ENCODE measurements around the gene SUPT3H. TPM values are rescaled to one million over a fixed set of nuclear protein-coding genes. Genes with fewer than 3 reads are reported as not detected.

Gene SUPT3H
- polyA plus RNA-seq, 3 donors, result 2.4 to 3.5 (median 2.5) TPM

DNA sequence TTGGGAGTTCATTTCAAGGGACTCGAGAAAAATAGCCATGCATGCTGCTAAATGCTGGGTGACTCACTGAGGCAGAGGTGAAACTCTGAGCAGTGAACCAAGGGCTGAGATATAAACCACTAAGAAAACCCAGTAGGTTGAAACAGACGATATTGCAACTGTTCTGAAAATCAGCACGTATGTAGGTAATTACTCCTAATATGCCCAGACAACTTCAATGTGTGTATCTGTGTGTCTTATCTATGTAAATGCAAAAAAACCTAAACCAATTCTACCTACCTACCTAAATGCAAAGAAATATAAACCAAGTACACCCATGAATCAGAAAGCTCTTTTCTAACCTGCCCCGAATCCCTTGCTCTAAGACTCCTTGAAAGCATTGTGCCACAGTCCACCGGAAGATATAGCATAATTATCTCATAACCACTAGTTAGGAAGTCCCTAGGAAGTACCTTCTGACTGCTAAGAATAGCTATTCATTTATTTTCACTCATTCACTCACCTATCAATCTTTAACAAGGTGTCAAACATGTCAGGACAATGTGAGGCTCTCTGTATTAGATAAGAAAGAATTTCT lies 508.3 kb downstream of the SUPT3H start:
- Mint-ChIP-seq H3K4me3 (no peak overlapping the region), H3K27ac (no peak overlapping the region), H3K4me1 (peaks cover 2% of the 10 kb centered on the region), H3K9me3 (peaks cover 11 to 24% (median 18%) of the 10 kb centered on the region in 7 donors), H3K27me3 (ENCODE audit: low read depth in 3 of 3) (no peaks in the 10 kb centered on the region), H3K36me3 (peaks cover 2 to 6% of the 10 kb centered on the region in 2 donors)
- Histone ChIP-seq H3K4me3 (replicated peaks in 1 of 3; ENCODE audit: low read depth in 2 of 3, low read length in 3 of 3) (no peak overlapping the region), H3K9me3 (replicated peaks in 1 of 2; ENCODE audit: control insufficient read depth in 1 of 2, insufficient read depth in 1 of 2, low read length in 2 of 2) (peaks cover 7 to 8% of the 10 kb centered on the region in 2 donors), H3K79me2 (ENCODE audit: insufficient read depth, low read length) (no peaks in the 10 kb centered on the region), H3K4me1 (ENCODE audit: control insufficient read depth in 1 of 2, insufficient read depth in 2 of 2, low read length in 2 of 2) (no peaks in the 10 kb centered on the region), H3K27me3 (ENCODE audit: control insufficient read depth in 2 of 2, insufficient read depth in 2 of 2, low read length in 2 of 2) (no peaks in the 10 kb centered on the region), H3K36me3 (replicated peaks in 1 of 2; ENCODE audit: control insufficient read depth in 1 of 2, insufficient read depth in 2 of 2, low read length in 2 of 2) (no peaks in the 10 kb centered on the region), H2AFZ (ENCODE audit: insufficient read depth, low read depth, low read length, poor library complexity, severe bottlenecking) (no peak overlapping the region), H4K20me1 (ENCODE audit: insufficient read depth, low read length) (no peaks in the 10 kb centered on the region), H3K4me2 (replicated peaks; ENCODE audit: extremely low read depth, low read length, poor library complexity, severe bottlenecking) (no peak overlapping the region), H3K9ac (ENCODE audit: insufficient read depth, low read length, poor library complexity, severe bottlenecking) (no peak overlapping the region), H3K27ac (ENCODE audit: low read depth in 1 of 2, low read length in 2 of 2) (no peak overlapping the region)
- no peak for DNase-seq
- TF ChIP-seq, protein P1, sequence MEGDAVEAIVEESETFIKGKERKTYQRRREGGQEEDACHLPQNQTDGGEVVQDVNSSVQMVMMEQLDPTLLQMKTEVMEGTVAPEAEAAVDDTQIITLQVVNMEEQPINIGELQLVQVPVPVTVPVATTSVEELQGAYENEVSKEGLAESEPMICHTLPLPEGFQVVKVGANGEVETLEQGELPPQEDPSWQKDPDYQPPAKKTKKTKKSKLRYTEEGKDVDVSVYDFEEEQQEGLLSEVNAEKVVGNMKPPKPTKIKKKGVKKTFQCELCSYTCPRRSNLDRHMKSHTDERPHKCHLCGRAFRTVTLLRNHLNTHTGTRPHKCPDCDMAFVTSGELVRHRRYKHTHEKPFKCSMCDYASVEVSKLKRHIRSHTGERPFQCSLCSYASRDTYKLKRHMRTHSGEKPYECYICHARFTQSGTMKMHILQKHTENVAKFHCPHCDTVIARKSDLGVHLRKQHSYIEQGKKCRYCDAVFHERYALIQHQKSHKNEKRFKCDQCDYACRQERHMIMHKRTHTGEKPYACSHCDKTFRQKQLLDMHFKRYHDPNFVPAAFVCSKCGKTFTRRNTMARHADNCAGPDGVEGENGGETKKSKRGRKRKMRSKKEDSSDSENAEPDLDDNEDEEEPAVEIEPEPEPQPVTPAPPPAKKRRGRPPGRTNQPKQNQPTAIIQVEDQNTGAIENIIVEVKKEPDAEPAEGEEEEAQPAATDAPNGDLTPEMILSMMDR (IDR thresholded peaks at IDR 0.05), result no peak
- intact Hi-C loops (cut with micrococcal nuclease), result no loop called here
- 100% methylated on average over 2 of the region's 5 CpGs for WGBS (ENCODE audit: insufficient coverage)

DNA sequence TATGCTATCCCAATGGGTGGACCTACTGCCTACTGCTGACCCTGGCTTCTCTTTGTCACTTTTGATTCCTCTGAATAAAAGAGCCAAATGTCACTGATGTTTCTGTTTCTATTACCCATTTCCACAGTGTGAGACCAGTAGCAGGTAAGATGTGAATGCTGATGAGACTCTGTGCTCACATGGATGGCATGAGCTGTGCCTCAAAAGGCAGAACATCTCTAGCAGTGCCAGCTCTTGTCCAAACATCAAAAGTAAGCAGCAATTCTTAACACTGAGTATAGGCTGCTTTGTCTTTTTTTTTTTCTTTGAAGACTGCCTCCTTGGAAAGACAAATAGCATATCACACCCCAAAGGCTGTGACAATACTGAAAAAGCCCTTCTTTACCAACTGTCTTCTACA lies 508.8 kb downstream of the SUPT3H start:
- no peaks in the 10 kb centered on the region for H4K20me1 ChIP-seq (ENCODE audit: insufficient read depth, low read length)
- H3K27ac Mint-ChIP-seq, result no peak overlapping the region
- no peak overlapping the region for H3K4me3 Mint-ChIP-seq
- no peaks in the 10 kb centered on the region for H3K36me3 ChIP-seq (replicated peaks in 1 of 2; ENCODE audit: control insufficient read depth in 1 of 2, insufficient read depth in 2 of 2, low read length in 2 of 2)
- no peaks in the 10 kb centered on the region for H3K79me2 ChIP-seq (ENCODE audit: insufficient read depth, low read length)
- peaks cover 2% of the 10 kb centered on the region for H3K4me1 Mint-ChIP-seq
- H3K27me3 Mint-ChIP-seq (ENCODE audit: low read depth in 3 of 3), result no peaks in the 10 kb centered on the region
- no peak for DNase-seq
- intact Hi-C loops (cut with micrococcal nuclease), result no loop called here
- no peak overlapping the region for H3K4me2 ChIP-seq (replicated peaks; ENCODE audit: extremely low read depth, low read length, poor library complexity, severe bottlenecking)
- no peak overlapping the region for H3K9ac ChIP-seq (ENCODE audit: insufficient read depth, low read length, poor library complexity, severe bottlenecking)
- H3K36me3 Mint-ChIP-seq, result peaks cover 2 to 6% of the 10 kb centered on the region in 2 donors
- H3K4me3 ChIP-seq (replicated peaks in 1 of 3; ENCODE audit: low read depth in 2 of 3, low read length in 3 of 3), result no peak overlapping the region
- H3K9me3 Mint-ChIP-seq, result peaks cover 11 to 28% (median 22%) of the 10 kb centered on the region in 7 donors
- H2AFZ ChIP-seq (ENCODE audit: insufficient read depth, low read depth, low read length, poor library complexity, severe bottlenecking), result no peak overlapping the region
- no peaks in the 10 kb centered on the region for H3K4me1 ChIP-seq (ENCODE audit: control insufficient read depth in 1 of 2, insufficient read depth in 2 of 2, low read length in 2 of 2)
- TF ChIP-seq, protein P1 (IDR thresholded peaks at IDR 0.05), result no peak
- H3K9me3 ChIP-seq (replicated peaks in 1 of 2; ENCODE audit: control insufficient read depth in 1 of 2, insufficient read depth in 1 of 2, low read length in 2 of 2), result peaks cover 7 to 11% of the 10 kb centered on the region in 2 donors
- H3K27me3 ChIP-seq (ENCODE audit: control insufficient read depth in 2 of 2, insufficient read depth in 2 of 2, low read length in 2 of 2), result no peaks in the 10 kb centered on the region
- H3K27ac ChIP-seq (ENCODE audit: low read depth in 1 of 2, low read length in 2 of 2), result no peak overlapping the region
